HCT116 (cell line): ENCODE measurements around the gene STRN. TPM values are rescaled to one million over a fixed set of nuclear protein-coding genes. Genes with fewer than 3 reads are reported as not detected.

Experiments
- ATAC-seq: fragments of 200-7000 bp; cut with Tn5 transposase; 2 replicates; pipeline ENCODE4 v1.9.1; 2020; ENCODE audit warnings: mild to moderate bottlenecking, moderate library complexity
- BruUV-seq: library from RNA; stranded (reverse); fragments of 400-500 nt; replicated peaks from 2 replicates; lab custom pipeline; 2021; lab: Mats Ljungman, UMichigan
- CTCF ChIA-PET: fragments of 300-600 bp; sonication (Branson Sonifier 250); formaldehyde crosslinking; loops from one replicate; lab custom pipeline; 2021; ENCODE audit warnings: antibody characterized with exemption; lab: Charles Lee
- POLR2A ChIA-PET: fragments of 300-600, 350-600 bp; sonication (Branson Sonifier 250); formaldehyde crosslinking; loops from one replicate; lab custom pipeline; 2021; ENCODE audit warnings: antibody characterized with exemption; lab: Charles Lee
- RAD21 ChIA-PET, 2 experiments: fragments of 300-600 bp; sonication (Branson Sonifier 250); formaldehyde crosslinking; loops; one replicate each; lab custom pipeline; 2023; ENCODE audit warnings: low total read pairs in 2 of 2; ENCODE audit not compliant: uncharacterized antibody in 2 of 2, unreplicated experiment in 2 of 2, low non-redundant PET in 1 of 2; lab: Charles Lee
- DNase-seq: peaks from one replicate; pipeline ENCODE4 v3.0.0-alpha.2; 2010; ENCODE audit warnings: low read depth, low spot score
- H2AFZ ChIP-seq: fragments of 200-600 bp; shearing (Covaris generic), sonication (generic); 2 replicates; pipeline ENCODE4 v1.6.1; 2017; ENCODE audit warnings: low read depth, mixed run types, mixed read lengths, antibody characterized with exemption, low read length; ENCODE audit not compliant: poor library complexity, severe bottlenecking
- H3K27ac ChIP-seq: 2 replicates; pipeline ENCODE4 v1.5.1; 2012; ENCODE audit warnings: low read depth, low read length
- H3K27me3 ChIP-seq: fragments of 200-600 bp; sonication (generic); 2 replicates; pipeline ENCODE4 v1.6.1; 2016; ENCODE audit warnings: mixed run types, low read length, mixed read lengths; ENCODE audit not compliant: insufficient read depth
- H3K36me3 ChIP-seq, 2 experiments: fragments of 200-500 bp in 1 of 2; fragments of 200-600 bp in 1 of 2; sonication (Bioruptor generic) in 1 of 2; sonication (generic) in 1 of 2; 2 replicates each; pipeline versions ENCODE4 v1.5.1 to v1.6.1; 2014 to 2016; ENCODE audit warnings: low read length in 2 of 2, inconsistent platforms in 1 of 2, mixed read lengths in 1 of 2, mixed run types in 1 of 2; ENCODE audit not compliant: insufficient read depth in 2 of 2, control insufficient read depth in 1 of 2
- H3K4me1 ChIP-seq, 2 experiments: fragments of 200-600 bp in 1 of 2; sonication (generic) in 1 of 2; 2 replicates each; pipeline versions ENCODE4 v1.5.1 to v1.6.1; 2012 to 2017; ENCODE audit warnings: low read length in 2 of 2, inconsistent platforms in 1 of 2, mild to moderate bottlenecking in 1 of 2, mixed read lengths in 1 of 2, mixed run types in 1 of 2, moderate library complexity in 1 of 2; ENCODE audit not compliant: insufficient read depth in 2 of 2, control insufficient read depth in 1 of 2
- H3K4me2 ChIP-seq: fragments of 200-600 bp; sonication (generic); 2 replicates; pipeline ENCODE4 v1.6.1; 2017; ENCODE audit warnings: mixed run types, low read length, mixed read lengths
- H3K4me3 ChIP-seq, 2 experiments: fragments of 200-600 bp in 1 of 2; sonication (generic) in 1 of 2; replicated peaks in 1 of 2; 2 replicates each; pipeline ENCODE4 v1.5.1; 2011 to 2016; ENCODE audit warnings: low read length in 2 of 2, control low read depth in 1 of 2, low read depth in 1 of 2, mild to moderate bottlenecking in 1 of 2, mixed read lengths in 1 of 2, mixed run types in 1 of 2
- H3K79me2 ChIP-seq: fragments of 200-600 bp; sonication (generic); 2 replicates; pipeline ENCODE4 v1.6.1; 2017; ENCODE audit warnings: mild to moderate bottlenecking, mixed run types, low read length, moderate library complexity, mixed read lengths; ENCODE audit not compliant: insufficient read depth
- H3K9ac ChIP-seq: fragments of 200-600 bp; sonication (generic); 2 replicates; pipeline ENCODE4 v1.6.1; 2016; ENCODE audit warnings: low read length, mixed read lengths
- H3K9me2 ChIP-seq: fragments of 200-600 bp; sonication (generic), shearing (Covaris generic); 2 replicates; pipeline ENCODE4 v1.6.1; 2017; ENCODE audit warnings: mixed run types, mild to moderate bottlenecking, moderate library complexity; ENCODE audit not compliant: insufficient read depth
- H3K9me3 ChIP-seq, 2 experiments: fragments of 200-500 bp in 1 of 2; fragments of 200-600 bp in 1 of 2; sonication (Bioruptor generic) in 1 of 2; sonication (generic) in 1 of 2; 2 replicates each; pipeline ENCODE4 v1.6.1; 2014 to 2017; ENCODE audit warnings: low read length in 2 of 2, mixed read lengths in 2 of 2, inconsistent platforms in 1 of 2, low read depth in 1 of 2, mild to moderate bottlenecking in 1 of 2, mixed run types in 1 of 2, moderate library complexity in 1 of 2; ENCODE audit not compliant: control insufficient read depth in 1 of 2, insufficient read depth in 1 of 2
- H4K20me1 ChIP-seq: fragments of 200-600 bp; sonication (generic), shearing (Covaris generic); 2 replicates; pipeline ENCODE4 v1.6.1; 2017; ENCODE audit warnings: mixed run types, mild to moderate bottlenecking, moderate library complexity; ENCODE audit not compliant: insufficient read depth
- CBX3 ChIP-seq: IDR thresholded peaks from 2 replicates; pipeline ENCODE4 v1.6.1; 2012; ENCODE audit warnings: low read depth
- CEBPB ChIP-seq: IDR thresholded peaks from 2 replicates; pipeline ENCODE4 v1.6.1; 2012; ENCODE audit warnings: low read depth
- CTCF ChIP-seq, 3 experiments: fragments of 200-600 bp in 1 of 3; sonication (generic) in 1 of 3; IDR thresholded peaks in 2 of 3; conservative IDR thresholded peaks in 1 of 3; 2 replicates each; pipeline ENCODE4 v1.5.1; 2012 to 2017; ENCODE audit warnings: low read depth in 2 of 3, low read length in 2 of 3, antibody characterized with exemption in 1 of 3, borderline replicate concordance in 1 of 3, control low read depth in 1 of 3, mild to moderate bottlenecking in 1 of 3, mixed read lengths in 1 of 3, mixed run types in 1 of 3, moderate library complexity in 1 of 3; ENCODE audit not compliant: insufficient read depth in 1 of 3
- ELF1 ChIP-seq: IDR thresholded peaks from 2 replicates; pipeline ENCODE4 v1.6.1; 2012; ENCODE audit warnings: low read depth, borderline replicate concordance
- EZH2phosphoT487 ChIP-seq: fragments of 200-600 bp; IDR thresholded peaks from 2 replicates; pipeline ENCODE4 v1.6.1; 2018; ENCODE audit warnings: antibody characterized with exemption, borderline replicate concordance
- JUND ChIP-seq: IDR thresholded peaks from 2 replicates; pipeline ENCODE4 v1.6.1; 2012
- RAD21 ChIP-seq: IDR thresholded peaks from 2 replicates; pipeline ENCODE4 v1.6.1; 2012; ENCODE audit warnings: low read depth, mild to moderate bottlenecking
- SP1 ChIP-seq: IDR thresholded peaks from 2 replicates; pipeline ENCODE4 v1.6.1; 2012; ENCODE audit warnings: low read depth
- SRF ChIP-seq: IDR thresholded peaks from 2 replicates; pipeline ENCODE4 v1.6.1; 2012; ENCODE audit warnings: low read depth
- TCF7L2 ChIP-seq: IDR thresholded peaks from 2 replicates; pipeline ENCODE4 v1.7.0; 2011; ENCODE audit warnings: borderline replicate concordance, inconsistent platforms; ENCODE audit not compliant: insufficient read depth, insufficient read length; ENCODE audit errors: extremely low read depth
- ZFX ChIP-seq: fragments of 450-650 bp; IDR thresholded peaks from 2 replicates; pipeline ENCODE4 v1.6.1; 2017
- ZNF274 ChIP-seq: fragments of 200-500 bp; sonication (Bioruptor generic); IDR thresholded peaks from 2 replicates; pipeline ENCODE4 v1.6.1; 2014; ENCODE audit warnings: mild to moderate bottlenecking, low read depth, low read length, inconsistent platforms
- intact Hi-C: fragments of 100-400 bp; cut with micrococcal nuclease; formaldehyde crosslinking; loops from 2 replicates; pipeline ENCODE4 v1.10.0; 2022
- total RNA-seq: library from RNA; stranded (reverse); gene quantifications from one replicate; pipeline ENCODE4 v1.2.1, GENCODE V29; 2021; ENCODE audit not compliant: unreplicated experiment
- TF ChIP-seq, protein P1 (sequence below): IDR thresholded peaks from 2 replicates; pipeline ENCODE4 v1.6.1; 2012; ENCODE audit warnings: low read depth
- TF ChIP-seq, protein P2 (sequence below): IDR thresholded peaks from 2 replicates; pipeline ENCODE4 v1.6.1; 2011; ENCODE audit warnings: mild to moderate bottlenecking, low read length, moderate library complexity; ENCODE audit not compliant: insufficient replicate concordance; ENCODE audit errors: extremely low read depth
- TF ChIP-seq, protein P3 (sequence below): IDR thresholded peaks from 2 replicates; pipeline ENCODE4 v1.6.1; 2012

Gene STRN
- total RNA-seq, 1 experiment from 2014 or later = 26.4 TPM

- TF ChIP-seq TCF7L2 (no peak), SRF (no peak), ZNF274 (no peak), EZH2phosphoT487 (no peak), CEBPB (no peak), ZFX (no peak), CBX3 (no peak)
- TF ChIP-seq, protein P1, sequence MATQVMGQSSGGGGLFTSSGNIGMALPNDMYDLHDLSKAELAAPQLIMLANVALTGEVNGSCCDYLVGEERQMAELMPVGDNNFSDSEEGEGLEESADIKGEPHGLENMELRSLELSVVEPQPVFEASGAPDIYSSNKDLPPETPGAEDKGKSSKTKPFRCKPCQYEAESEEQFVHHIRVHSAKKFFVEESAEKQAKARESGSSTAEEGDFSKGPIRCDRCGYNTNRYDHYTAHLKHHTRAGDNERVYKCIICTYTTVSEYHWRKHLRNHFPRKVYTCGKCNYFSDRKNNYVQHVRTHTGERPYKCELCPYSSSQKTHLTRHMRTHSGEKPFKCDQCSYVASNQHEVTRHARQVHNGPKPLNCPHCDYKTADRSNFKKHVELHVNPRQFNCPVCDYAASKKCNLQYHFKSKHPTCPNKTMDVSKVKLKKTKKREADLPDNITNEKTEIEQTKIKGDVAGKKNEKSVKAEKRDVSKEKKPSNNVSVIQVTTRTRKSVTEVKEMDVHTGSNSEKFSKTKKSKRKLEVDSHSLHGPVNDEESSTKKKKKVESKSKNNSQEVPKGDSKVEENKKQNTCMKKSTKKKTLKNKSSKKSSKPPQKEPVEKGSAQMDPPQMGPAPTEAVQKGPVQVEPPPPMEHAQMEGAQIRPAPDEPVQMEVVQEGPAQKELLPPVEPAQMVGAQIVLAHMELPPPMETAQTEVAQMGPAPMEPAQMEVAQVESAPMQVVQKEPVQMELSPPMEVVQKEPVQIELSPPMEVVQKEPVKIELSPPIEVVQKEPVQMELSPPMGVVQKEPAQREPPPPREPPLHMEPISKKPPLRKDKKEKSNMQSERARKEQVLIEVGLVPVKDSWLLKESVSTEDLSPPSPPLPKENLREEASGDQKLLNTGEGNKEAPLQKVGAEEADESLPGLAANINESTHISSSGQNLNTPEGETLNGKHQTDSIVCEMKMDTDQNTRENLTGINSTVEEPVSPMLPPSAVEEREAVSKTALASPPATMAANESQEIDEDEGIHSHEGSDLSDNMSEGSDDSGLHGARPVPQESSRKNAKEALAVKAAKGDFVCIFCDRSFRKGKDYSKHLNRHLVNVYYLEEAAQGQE = no peak
- TF ChIP-seq, protein P2, sequence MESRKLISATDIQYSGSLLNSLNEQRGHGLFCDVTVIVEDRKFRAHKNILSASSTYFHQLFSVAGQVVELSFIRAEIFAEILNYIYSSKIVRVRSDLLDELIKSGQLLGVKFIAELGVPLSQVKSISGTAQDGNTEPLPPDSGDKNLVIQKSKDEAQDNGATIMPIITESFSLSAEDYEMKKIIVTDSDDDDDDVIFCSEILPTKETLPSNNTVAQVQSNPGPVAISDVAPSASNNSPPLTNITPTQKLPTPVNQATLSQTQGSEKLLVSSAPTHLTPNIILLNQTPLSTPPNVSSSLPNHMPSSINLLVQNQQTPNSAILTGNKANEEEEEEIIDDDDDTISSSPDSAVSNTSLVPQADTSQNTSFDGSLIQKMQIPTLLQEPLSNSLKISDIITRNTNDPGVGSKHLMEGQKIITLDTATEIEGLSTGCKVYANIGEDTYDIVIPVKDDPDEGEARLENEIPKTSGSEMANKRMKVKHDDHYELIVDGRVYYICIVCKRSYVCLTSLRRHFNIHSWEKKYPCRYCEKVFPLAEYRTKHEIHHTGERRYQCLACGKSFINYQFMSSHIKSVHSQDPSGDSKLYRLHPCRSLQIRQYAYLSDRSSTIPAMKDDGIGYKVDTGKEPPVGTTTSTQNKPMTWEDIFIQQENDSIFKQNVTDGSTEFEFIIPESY = no peak
These were observed 79.7 kb downstream of the STRN start (continued) for GRCh38 chr2:36886664-36887063.

DNA sequence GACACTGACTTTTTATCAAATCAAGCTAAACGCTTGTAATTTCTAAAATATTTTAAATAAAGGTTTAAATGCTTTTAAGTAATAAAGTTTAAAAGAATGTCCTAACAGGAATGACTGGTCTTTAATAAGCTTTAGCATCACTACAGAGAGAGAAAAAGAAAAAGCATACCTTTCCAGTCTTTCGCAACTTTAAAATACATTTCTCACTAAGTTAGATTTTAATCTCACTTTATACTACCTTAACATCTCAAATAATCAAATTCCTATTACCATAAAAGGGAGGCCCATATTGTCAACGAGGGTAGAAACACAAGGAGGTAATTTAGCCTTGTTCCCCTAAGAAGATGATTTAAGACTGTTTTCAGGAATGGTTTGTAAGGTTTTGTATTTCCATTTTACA lies 80.7 kb downstream of the STRN start:
- Histone ChIP-seq H3K27ac (no peak overlapping the region), H3K79me2 (no peaks in the 10 kb centered on the region), H3K9me3 (no peaks in the 10 kb centered on the region), H3K4me2 (no peak overlapping the region), H3K36me3 (peaks cover 0 to 6% of the 10 kb centered on the region in 2 experiments; a peak in 1 of 4 replicates), H2AFZ (no peak overlapping the region), H3K4me1 (peaks cover 0 to 7% of the 10 kb centered on the region in 2 experiments; a peak in 2 of 4 replicates), H3K4me3 (no peak overlapping the region), H4K20me1 (no peaks in the 10 kb centered on the region), H3K9ac (no peak overlapping the region), H3K9me2 (no peaks in the 10 kb centered on the region), H3K27me3 (no peaks in the 10 kb centered on the region)
- no peak for TF ChIP-seq RAD21
- TF ChIP-seq SP1 = no peak
- no peak for TF ChIP-seq ELF1
- TF ChIP-seq, protein P3, sequence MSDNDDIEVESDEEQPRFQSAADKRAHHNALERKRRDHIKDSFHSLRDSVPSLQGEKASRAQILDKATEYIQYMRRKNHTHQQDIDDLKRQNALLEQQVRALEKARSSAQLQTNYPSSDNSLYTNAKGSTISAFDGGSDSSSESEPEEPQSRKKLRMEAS = no peak
- no peak for TF ChIP-seq EZH2phosphoT487
- TF ChIP-seq CEBPB = no peak
- TF ChIP-seq JUND = no peak
- no peak for TF ChIP-seq CTCF (IDR thresholded peaks at IDR 0.05 in 2 of 3, conservative IDR thresholded peaks at IDR 0.05 in 1 of 3; ENCODE audit: borderline replicate concordance in 1 of 3, insufficient read depth in 1 of 3, low read depth in 2 of 3, low read length in 2 of 3)
- no TSS peak for BruUV-seq
- DNase-seq (no peak), ATAC-seq (no peak)
- ChIA-PET CTCF (no interaction called here), POLR2A (no interaction called here), RAD21 (no interaction called here)
- intact Hi-C loops = no loop called here
